Fibroblast of lung (primary cell): ENCODE measurements around the gene UBA5. TPM values are rescaled to one million over a fixed set of nuclear protein-coding genes. Genes with fewer than 3 reads are reported as not detected.

ENCODE experiments used
- DNase-seq, 2 donors: peaks; one replicate each; pipeline versions ENCODE4 v3.0.0 to v3.0.0-alpha.2; 2010; ENCODE audit warnings: low read depth in 2 of 2
- H2AFZ ChIP-seq: 2 replicates; pipeline ENCODE4 v1.5.1; 2012; ENCODE audit warnings: low read length, control low read depth, inconsistent platforms
- H3K27ac ChIP-seq: 2 replicates; pipeline ENCODE4 v1.5.1; 2011; ENCODE audit warnings: low read length, control low read depth; ENCODE audit not compliant: insufficient read depth
- H3K27me3 ChIP-seq: 2 replicates; pipeline ENCODE4 v1.5.1; 2011; ENCODE audit warnings: mild to moderate bottlenecking, low read length; ENCODE audit not compliant: control insufficient read depth, insufficient read depth
- H3K36me3 ChIP-seq: 2 replicates; pipeline ENCODE4 v1.5.1; 2011; ENCODE audit warnings: low read length; ENCODE audit not compliant: control insufficient read depth, insufficient read depth
- H3K4me1 ChIP-seq: 2 replicates; pipeline ENCODE4 v1.5.1; 2011; ENCODE audit warnings: low read length; ENCODE audit not compliant: control insufficient read depth, insufficient read depth; ENCODE audit errors: extremely low read depth
- H3K4me2 ChIP-seq: 2 replicates; pipeline ENCODE4 v1.5.1; 2011; ENCODE audit warnings: low read length, control low read depth; ENCODE audit not compliant: insufficient read depth; ENCODE audit errors: extremely low read depth
- H3K4me3 ChIP-seq, 4 experiments: fragments of 200-600 bp in 1 of 4; sonication (generic) in 1 of 4; replicated peaks in 1 of 4; 2 replicates each; pipeline ENCODE4 v1.5.1; 2011 to 2016; ENCODE audit warnings: low read length in 4 of 4, low read depth in 3 of 4, mild to moderate bottlenecking in 3 of 4, control low read depth in 2 of 4, inconsistent platforms in 1 of 4, mixed read lengths in 1 of 4; ENCODE audit not compliant: insufficient read depth in 1 of 4; ENCODE audit errors: control extremely low read depth in 1 of 4
- H3K79me2 ChIP-seq: 2 replicates; pipeline ENCODE4 v1.5.1; 2012; ENCODE audit warnings: mild to moderate bottlenecking, low read length, inconsistent platforms; ENCODE audit not compliant: control insufficient read depth, insufficient read depth
- H3K9ac ChIP-seq: 2 replicates; pipeline ENCODE4 v1.5.1; 2011; ENCODE audit warnings: mild to moderate bottlenecking, low read length, control low read depth; ENCODE audit not compliant: insufficient read depth
- H3K9me3 ChIP-seq: 2 replicates; pipeline ENCODE4 v1.5.1; 2012; ENCODE audit warnings: low read depth, low read length; ENCODE audit not compliant: control insufficient read depth, insufficient read depth
- H4K20me1 ChIP-seq: 2 replicates; pipeline ENCODE4 v1.5.1; 2011; ENCODE audit warnings: low read length; ENCODE audit not compliant: control insufficient read depth, insufficient read depth; ENCODE audit errors: extremely low read depth
- EZH2 ChIP-seq: IDR thresholded peaks from 2 replicates; pipeline ENCODE4 v1.5.1; 2012; ENCODE audit warnings: low read length, control low read depth, mild to moderate bottlenecking; ENCODE audit errors: missing control alignments
- polyA plus RNA-seq, 2 donors: library from polyadenylated mRNA; depleted of rRNA in 1 of 2; stranded (reverse) in 1 of 2; unstranded in 1 of 2; fragments of >200 nt; gene quantifications; 2 replicates each; pipeline ENCODE4 v1.2.1, GENCODE V29; 2011 to 2012; ENCODE audit warnings: missing spikeins in 1 of 2
- total RNA-seq: library from RNA; depleted of rRNA; stranded (reverse); fragments of >200 nt; gene quantifications from 2 replicates; pipeline ENCODE4 v1.2.1, GENCODE V29; 2014
- TF ChIP-seq, protein P1 (sequence below), 2 donors: IDR thresholded peaks in 1 of 2; conservative IDR thresholded peaks in 1 of 2; 1 replicate in 1 of 2; 2 replicates in 1 of 2; pipeline ENCODE4 v1.5.1; 2011 to 2012; ENCODE audit warnings: low read length in 2 of 2, control low read depth in 1 of 2, inconsistent platforms in 1 of 2, low read depth in 1 of 2, mild to moderate bottlenecking in 1 of 2

Gene UBA5
- total and polyA plus RNA-seq, 2 donors (not counting 1 experiment from before 2014, with no cell fraction given) = 43.6 to 47.5 TPM

- Histone ChIP-seq H4K20me1 (no peaks in the 10 kb centered on the region), H3K4me3 (no peak overlapping the region), H3K79me2 (no peaks in the 10 kb centered on the region), H3K36me3 (no peaks in the 10 kb centered on the region), H2AFZ (no peak overlapping the region), H3K27ac (no peak overlapping the region), H3K4me1 (no peaks in the 10 kb centered on the region), H3K4me2 (no peak overlapping the region), H3K9ac (no peak overlapping the region), H3K27me3 (no peaks in the 10 kb centered on the region), H3K9me3 (no peaks in the 10 kb centered on the region)
- TF ChIP-seq EZH2 = no peak
- TF ChIP-seq, protein P1, sequence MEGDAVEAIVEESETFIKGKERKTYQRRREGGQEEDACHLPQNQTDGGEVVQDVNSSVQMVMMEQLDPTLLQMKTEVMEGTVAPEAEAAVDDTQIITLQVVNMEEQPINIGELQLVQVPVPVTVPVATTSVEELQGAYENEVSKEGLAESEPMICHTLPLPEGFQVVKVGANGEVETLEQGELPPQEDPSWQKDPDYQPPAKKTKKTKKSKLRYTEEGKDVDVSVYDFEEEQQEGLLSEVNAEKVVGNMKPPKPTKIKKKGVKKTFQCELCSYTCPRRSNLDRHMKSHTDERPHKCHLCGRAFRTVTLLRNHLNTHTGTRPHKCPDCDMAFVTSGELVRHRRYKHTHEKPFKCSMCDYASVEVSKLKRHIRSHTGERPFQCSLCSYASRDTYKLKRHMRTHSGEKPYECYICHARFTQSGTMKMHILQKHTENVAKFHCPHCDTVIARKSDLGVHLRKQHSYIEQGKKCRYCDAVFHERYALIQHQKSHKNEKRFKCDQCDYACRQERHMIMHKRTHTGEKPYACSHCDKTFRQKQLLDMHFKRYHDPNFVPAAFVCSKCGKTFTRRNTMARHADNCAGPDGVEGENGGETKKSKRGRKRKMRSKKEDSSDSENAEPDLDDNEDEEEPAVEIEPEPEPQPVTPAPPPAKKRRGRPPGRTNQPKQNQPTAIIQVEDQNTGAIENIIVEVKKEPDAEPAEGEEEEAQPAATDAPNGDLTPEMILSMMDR (conservative IDR thresholded peaks at IDR 0.05 in 1 of 2, IDR thresholded peaks at IDR 0.05 in 1 of 2; ENCODE audit: low read depth in 1 of 2, low read length in 2 of 2) = no peak
- DNase-seq = no peak
Measured at GRCh38 chr3:132616780-132617179, 43.3 kb upstream of the UBA5 start.

GRCh38 chr3:132622148-132622547 lies 38.0 kb upstream of the UBA5 start:
- Histone ChIP-seq H3K36me3 (peaks cover 3% of the 10 kb centered on the region), H3K4me2 (no peak overlapping the region), H3K4me3 (no peak overlapping the region), H3K9ac (no peak overlapping the region), H3K27ac (no peak overlapping the region), H3K4me1 (no peaks in the 10 kb centered on the region), H3K79me2 (no peaks in the 10 kb centered on the region), H3K9me3 (no peaks in the 10 kb centered on the region), H4K20me1 (no peaks in the 10 kb centered on the region), H3K27me3 (no peaks in the 10 kb centered on the region), H2AFZ (no peak overlapping the region)
- TF ChIP-seq, protein P1 (conservative IDR thresholded peaks at IDR 0.05 in 1 of 2, IDR thresholded peaks at IDR 0.05 in 1 of 2; ENCODE audit: low read depth in 1 of 2, low read length in 2 of 2) = no peak
- TF ChIP-seq EZH2 = no peak
- DNase-seq = no peak

DNA sequence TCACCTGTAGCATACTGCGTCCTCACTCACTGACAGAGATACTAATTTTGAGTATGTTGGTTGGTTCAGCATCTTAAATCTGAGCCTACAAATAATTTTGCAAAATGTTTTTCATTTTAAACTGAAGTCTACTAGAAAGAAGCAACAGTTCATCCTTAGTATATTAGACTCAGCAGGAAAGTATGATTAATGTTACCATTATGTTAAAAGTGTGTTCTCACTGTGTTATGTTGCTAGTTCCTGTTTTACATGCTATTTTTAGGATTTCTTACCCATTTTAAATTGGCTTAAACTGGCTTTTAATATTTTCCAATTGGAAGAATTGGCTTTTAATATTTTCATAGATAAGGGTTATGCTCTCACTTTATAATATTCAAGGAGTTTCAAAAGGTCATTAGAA lies 37.4 kb upstream of the UBA5 start:
- no peak for TF ChIP-seq EZH2
- TF ChIP-seq, protein P1 (conservative IDR thresholded peaks at IDR 0.05 in 1 of 2, IDR thresholded peaks at IDR 0.05 in 1 of 2; ENCODE audit: low read depth in 1 of 2, low read length in 2 of 2) = no peak
- no peak overlapping the region for H3K4me2 ChIP-seq
- no peaks in the 10 kb centered on the region for H3K9me3 ChIP-seq
- H3K36me3 ChIP-seq = peaks cover 3% of the 10 kb centered on the region
- no peak for DNase-seq
- H3K4me3 ChIP-seq = no peak overlapping the region
- H4K20me1 ChIP-seq = no peaks in the 10 kb centered on the region
- H3K27ac ChIP-seq = no peak overlapping the region
- H3K4me1 ChIP-seq = no peaks in the 10 kb centered on the region
- no peak overlapping the region for H2AFZ ChIP-seq
- no peak overlapping the region for H3K9ac ChIP-seq
- no peaks in the 10 kb centered on the region for H3K79me2 ChIP-seq
- no peaks in the 10 kb centered on the region for H3K27me3 ChIP-seq
